ENCODE measurements around the gene FSTL5. TPM values are rescaled to one million over a fixed set of nuclear protein-coding genes. Genes with fewer than 3 reads are reported as not detected.

FSTL5 gene
- total RNA-seq, 2 donors from 2014 or later, result 0.24 to 1.1 TPM

DNA sequence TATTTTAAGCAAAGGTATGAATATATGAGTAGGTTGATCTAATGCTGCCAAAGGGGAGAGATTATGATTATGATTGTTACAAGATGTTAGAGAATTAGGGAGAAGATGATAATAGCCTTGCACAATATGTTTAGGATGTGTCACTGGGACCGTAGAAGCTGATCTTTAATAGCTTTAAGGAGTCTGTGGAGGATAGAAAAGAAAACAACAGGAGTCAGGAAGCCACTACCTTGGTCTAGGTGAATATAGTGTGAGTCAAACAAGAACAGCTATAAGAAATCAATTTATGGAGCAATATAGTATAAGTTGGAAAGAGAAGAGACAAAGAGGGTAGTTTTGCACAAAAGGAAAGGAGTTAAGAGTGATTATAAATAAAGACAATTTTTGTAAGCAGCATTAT lies 232.7 kb downstream of the FSTL5 start:
- H3K4me1 ChIP-seq (ENCODE audit: control insufficient read depth, insufficient read depth, low read length), result no peaks in the 10 kb centered on the region
- no peaks in the 10 kb centered on the region for H3K9me3 ChIP-seq (ENCODE audit: control insufficient read depth, low read length)
- no peak for DNase-seq
- 90 to 94% methylated on average over 1 of the region's 1 CpG for WGBS, 2 experiments (ENCODE audit: insufficient coverage in 1 of 2, insufficient read length in 1 of 2)
- no peak overlapping the region for H3K9ac ChIP-seq (ENCODE audit: extremely low read depth, low read length, poor library complexity, severe bottlenecking)
- no peaks in the 10 kb centered on the region for H3K9me3 Mint-ChIP-seq
- H3K4me1 Mint-ChIP-seq, result no peaks in the 10 kb centered on the region
- no peak overlapping the region for H3K4me3 ChIP-seq (ENCODE audit: low read length)
- no peaks in the 10 kb centered on the region for H3K27me3 ChIP-seq (ENCODE audit: control insufficient read depth, insufficient read depth, low read length, poor library complexity, severe bottlenecking)
- H3K27ac Mint-ChIP-seq, result no peak overlapping the region
- H3K36me3 Mint-ChIP-seq (ENCODE audit: low read depth), result no peaks in the 10 kb centered on the region
- TF ChIP-seq, protein P1, sequence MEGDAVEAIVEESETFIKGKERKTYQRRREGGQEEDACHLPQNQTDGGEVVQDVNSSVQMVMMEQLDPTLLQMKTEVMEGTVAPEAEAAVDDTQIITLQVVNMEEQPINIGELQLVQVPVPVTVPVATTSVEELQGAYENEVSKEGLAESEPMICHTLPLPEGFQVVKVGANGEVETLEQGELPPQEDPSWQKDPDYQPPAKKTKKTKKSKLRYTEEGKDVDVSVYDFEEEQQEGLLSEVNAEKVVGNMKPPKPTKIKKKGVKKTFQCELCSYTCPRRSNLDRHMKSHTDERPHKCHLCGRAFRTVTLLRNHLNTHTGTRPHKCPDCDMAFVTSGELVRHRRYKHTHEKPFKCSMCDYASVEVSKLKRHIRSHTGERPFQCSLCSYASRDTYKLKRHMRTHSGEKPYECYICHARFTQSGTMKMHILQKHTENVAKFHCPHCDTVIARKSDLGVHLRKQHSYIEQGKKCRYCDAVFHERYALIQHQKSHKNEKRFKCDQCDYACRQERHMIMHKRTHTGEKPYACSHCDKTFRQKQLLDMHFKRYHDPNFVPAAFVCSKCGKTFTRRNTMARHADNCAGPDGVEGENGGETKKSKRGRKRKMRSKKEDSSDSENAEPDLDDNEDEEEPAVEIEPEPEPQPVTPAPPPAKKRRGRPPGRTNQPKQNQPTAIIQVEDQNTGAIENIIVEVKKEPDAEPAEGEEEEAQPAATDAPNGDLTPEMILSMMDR (conservative IDR thresholded peaks at IDR 0.05), result no peak
- H3K36me3 ChIP-seq (ENCODE audit: control insufficient read depth, insufficient read depth, low read length), result no peaks in the 10 kb centered on the region
- H3K27ac ChIP-seq (ENCODE audit: low read depth, low read length), result no peak overlapping the region
- no peaks in the 10 kb centered on the region for H3K27me3 Mint-ChIP-seq (ENCODE audit: insufficient read depth)
- no peak overlapping the region for H3K4me3 Mint-ChIP-seq

DNA sequence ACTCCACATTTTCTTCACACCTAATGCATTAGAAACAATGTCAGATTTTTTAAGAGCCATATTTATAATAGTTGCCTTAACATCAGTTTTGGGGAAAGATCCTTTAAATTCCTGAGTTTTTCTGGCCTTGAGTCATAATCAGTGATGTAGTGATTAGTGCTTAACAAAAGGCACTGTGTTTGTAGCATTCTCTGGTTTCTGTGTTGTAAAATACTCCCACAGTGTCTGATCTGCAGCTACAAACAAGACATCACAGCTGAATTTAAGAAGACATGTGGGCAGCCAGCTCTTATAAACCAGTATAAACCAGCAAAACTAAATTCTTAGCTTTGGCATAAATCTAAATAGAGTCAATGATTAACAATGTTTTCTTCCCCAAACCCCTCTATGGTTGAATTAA lies 233.8 kb downstream of the FSTL5 start:
- H3K4me1 Mint-ChIP-seq, result no peaks in the 10 kb centered on the region
- TF ChIP-seq, protein P1 (conservative IDR thresholded peaks at IDR 0.05), result no peak
- H3K4me1 ChIP-seq (ENCODE audit: control insufficient read depth, insufficient read depth, low read length), result no peaks in the 10 kb centered on the region
- H3K36me3 Mint-ChIP-seq (ENCODE audit: low read depth), result no peaks in the 10 kb centered on the region
- no peak overlapping the region for H3K4me3 ChIP-seq (ENCODE audit: low read length)
- no peak overlapping the region for H3K4me3 Mint-ChIP-seq
- no peaks in the 10 kb centered on the region for H3K27me3 ChIP-seq (ENCODE audit: control insufficient read depth, insufficient read depth, low read length, poor library complexity, severe bottlenecking)
- no peak overlapping the region for H3K27ac ChIP-seq (ENCODE audit: low read depth, low read length)
- no peaks in the 10 kb centered on the region for H3K36me3 ChIP-seq (ENCODE audit: control insufficient read depth, insufficient read depth, low read length)
- no peaks in the 10 kb centered on the region for H3K9me3 Mint-ChIP-seq
- DNase-seq, result no peak
- H3K27ac Mint-ChIP-seq, result peak overlapping the region; percentile 52
- H3K9ac ChIP-seq (ENCODE audit: extremely low read depth, low read length, poor library complexity, severe bottlenecking), result no peak overlapping the region
- no peaks in the 10 kb centered on the region for H3K27me3 Mint-ChIP-seq (ENCODE audit: insufficient read depth)
- H3K9me3 ChIP-seq (ENCODE audit: control insufficient read depth, low read length), result no peaks in the 10 kb centered on the region

DNA sequence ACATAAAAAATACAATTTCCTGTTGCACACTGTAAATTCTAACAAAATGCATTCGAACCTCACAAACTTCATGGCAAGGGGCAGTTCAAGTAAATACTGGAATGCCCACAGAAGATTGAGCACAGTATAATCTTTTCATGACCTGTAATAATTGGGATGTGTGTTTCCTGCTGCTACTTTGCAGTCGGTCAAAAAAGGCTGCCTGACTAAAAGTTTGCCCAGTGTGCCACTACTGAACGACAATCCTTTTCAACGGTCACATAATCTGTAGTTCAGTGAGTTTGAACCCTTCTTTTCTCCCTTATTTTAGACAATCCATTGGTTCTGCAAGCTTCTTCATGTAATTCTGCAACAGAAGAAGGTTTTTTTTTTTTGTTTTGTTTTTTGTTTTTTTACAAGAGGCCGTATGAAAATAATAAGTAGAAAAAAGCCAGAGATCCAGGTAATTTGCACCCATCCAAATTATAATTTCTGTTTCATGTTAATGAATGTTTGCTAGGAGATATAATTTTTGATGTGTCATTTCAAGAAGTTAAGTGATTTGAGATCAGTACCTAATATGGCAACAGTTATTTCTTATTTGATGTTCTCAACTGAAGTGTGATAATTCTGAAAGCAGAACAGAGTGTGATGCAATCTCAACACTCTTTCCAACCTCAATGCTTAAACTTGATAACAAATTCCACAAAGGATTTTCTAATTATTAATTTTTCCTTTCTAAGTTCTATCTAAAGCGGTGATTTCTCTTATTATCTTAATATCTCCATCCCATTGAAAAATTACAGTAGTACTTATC lies 237.6 kb downstream of the FSTL5 start:
- H3K9me3 Mint-ChIP-seq, result no peaks in the 10 kb centered on the region
- H3K4me3 Mint-ChIP-seq, result no peak overlapping the region
- no peaks in the 10 kb centered on the region for H3K27me3 Mint-ChIP-seq (ENCODE audit: insufficient read depth)
- no peaks in the 10 kb centered on the region for H3K4me1 ChIP-seq (ENCODE audit: control insufficient read depth, insufficient read depth, low read length)
- no peak overlapping the region for H3K9ac ChIP-seq (ENCODE audit: extremely low read depth, low read length, poor library complexity, severe bottlenecking)
- 75 to 95% methylated on average over 2 to 5 of the region's 6 CpGs for WGBS, 2 experiments (ENCODE audit: insufficient coverage in 1 of 2, insufficient read length in 1 of 2)
- H3K36me3 ChIP-seq (ENCODE audit: control insufficient read depth, insufficient read depth, low read length), result no peaks in the 10 kb centered on the region
- no peak overlapping the region for H3K27ac ChIP-seq (ENCODE audit: low read depth, low read length)
- H3K4me3 ChIP-seq (ENCODE audit: low read length), result no peak overlapping the region
- no peak for DNase-seq
- no peak overlapping the region for H3K27ac Mint-ChIP-seq
- H3K36me3 Mint-ChIP-seq (ENCODE audit: low read depth), result no peaks in the 10 kb centered on the region
- no peaks in the 10 kb centered on the region for H3K4me1 Mint-ChIP-seq
- no peaks in the 10 kb centered on the region for H3K27me3 ChIP-seq (ENCODE audit: control insufficient read depth, insufficient read depth, low read length, poor library complexity, severe bottlenecking)
- no peaks in the 10 kb centered on the region for H3K9me3 ChIP-seq (ENCODE audit: control insufficient read depth, low read length)
- TF ChIP-seq, protein P1 (conservative IDR thresholded peaks at IDR 0.05), result no peak

Data from endodermal cell (in vitro differentiated cells).